Measurements from ENCODE around the gene SUPT3H. TPM values are rescaled to one million over a fixed set of nuclear protein-coding genes. Genes with fewer than 3 reads are reported as not detected.
A peak's percentile ranks its signal among the peaks of the same experiment; 100 is the strongest.

SUPT3H gene
- polyA plus RNA-seq, 3 donors, result 2.4 to 3.5 (median 2.5) TPM

GRCh38 chr6:45423111-45423823 lies 45.5 kb upstream of the SUPT3H start:
- Mint-ChIP-seq H3K4me1 (peaks cover 49% of the 10 kb centered on the region), H3K27ac (peak overlapping the region; percentile 79 to 98 (median 91)), H3K27me3 (ENCODE audit: low read depth in 3 of 3) (peaks cover 9 to 20% (median 17%) of the 10 kb centered on the region in 3 donors), H3K9me3 (peaks cover 0 to 2% (median 0%) of the 10 kb centered on the region in 7 donors), H3K36me3 (no peaks in the 10 kb centered on the region), H3K4me3 (peak overlapping the region; percentile 99 to 100)
- intact Hi-C loops (cut with micrococcal nuclease), result loop anchor here (2.0 to 10.0 kb wide), 7 partner anchors 14 to 768 kb away; partner anchors contain the start of gene SUPT3H (in 1 of the 2)
- H3K9me3 ChIP-seq (replicated peaks in 1 of 2; ENCODE audit: control insufficient read depth in 1 of 2, insufficient read depth in 1 of 2, low read length in 2 of 2), result no peaks in the 10 kb centered on the region
- peaks cover 0 to 12% of the 10 kb centered on the region in 2 donors for H3K27me3 ChIP-seq (ENCODE audit: control insufficient read depth in 2 of 2, insufficient read depth in 2 of 2, low read length in 2 of 2)
- no peaks in the 10 kb centered on the region for H4K20me1 ChIP-seq (ENCODE audit: insufficient read depth, low read length)
- H3K79me2 ChIP-seq (ENCODE audit: insufficient read depth, low read length), result peaks cover 88% of the 10 kb centered on the region
- H3K9ac ChIP-seq (ENCODE audit: insufficient read depth, low read length, poor library complexity, severe bottlenecking), result peak overlapping the region; percentile 85
- H2AFZ ChIP-seq (ENCODE audit: insufficient read depth, low read depth, low read length, poor library complexity, severe bottlenecking), result peak overlapping the region; percentile 95
- peak overlapping the region; percentile 94 for H3K4me2 ChIP-seq (replicated peaks; ENCODE audit: extremely low read depth, low read length, poor library complexity, severe bottlenecking)
- peak in 1 of 3 donors; percentile 30 for DNase-seq
- WGBS (ENCODE audit: insufficient coverage), result under 1% methylated on average over 58 of the region's 62 CpGs
- peaks cover 33 to 56% of the 10 kb centered on the region in 2 donors for H3K4me1 ChIP-seq (ENCODE audit: control insufficient read depth in 1 of 2, insufficient read depth in 2 of 2, low read length in 2 of 2)
- H3K27ac ChIP-seq (ENCODE audit: low read depth in 1 of 2, low read length in 2 of 2), result peak overlapping the region; percentile 80 to 88
- no peak for TF ChIP-seq CTCF (IDR thresholded peaks at IDR 0.05)
- no peaks in the 10 kb centered on the region for H3K36me3 ChIP-seq (replicated peaks in 1 of 2; ENCODE audit: control insufficient read depth in 1 of 2, insufficient read depth in 2 of 2, low read length in 2 of 2)
- H3K4me3 ChIP-seq (replicated peaks in 1 of 3; ENCODE audit: low read depth in 2 of 3, low read length in 3 of 3), result peak overlapping the region; percentile 83 to 98 (median 97)

- peaks cover 43% of the 10 kb centered on the region for H3K4me1 Mint-ChIP-seq
- peaks cover 9 to 20% (median 17%) of the 10 kb centered on the region in 3 donors for H3K27me3 Mint-ChIP-seq (ENCODE audit: low read depth in 3 of 3)
- intact Hi-C loops (cut with micrococcal nuclease), result loop anchor here (2.0 to 10.0 kb wide), 7 partner anchors 14 to 768 kb away; partner anchors contain the start of gene SUPT3H (in 1 of the 2)
- Histone ChIP-seq H4K20me1 (ENCODE audit: insufficient read depth, low read length) (no peaks in the 10 kb centered on the region), H3K4me3 (replicated peaks in 1 of 3; ENCODE audit: low read depth in 2 of 3, low read length in 3 of 3) (peak overlapping the region; percentile 83 to 98 (median 97)), H3K36me3 (replicated peaks in 1 of 2; ENCODE audit: control insufficient read depth in 1 of 2, insufficient read depth in 2 of 2, low read length in 2 of 2) (no peaks in the 10 kb centered on the region), H3K4me1 (ENCODE audit: control insufficient read depth in 1 of 2, insufficient read depth in 2 of 2, low read length in 2 of 2) (peaks cover 29 to 49% of the 10 kb centered on the region in 2 donors), H3K9ac (ENCODE audit: insufficient read depth, low read length, poor library complexity, severe bottlenecking) (peak overlapping the region; percentile 85), H3K9me3 (replicated peaks in 1 of 2; ENCODE audit: control insufficient read depth in 1 of 2, insufficient read depth in 1 of 2, low read length in 2 of 2) (no peaks in the 10 kb centered on the region), H3K79me2 (ENCODE audit: insufficient read depth, low read length) (peaks cover 83% of the 10 kb centered on the region), H2AFZ (ENCODE audit: insufficient read depth, low read depth, low read length, poor library complexity, severe bottlenecking) (peak overlapping the region; percentile 95), H3K4me2 (replicated peaks; ENCODE audit: extremely low read depth, low read length, poor library complexity, severe bottlenecking) (peak overlapping the region; percentile 94), H3K27me3 (ENCODE audit: control insufficient read depth in 2 of 2, insufficient read depth in 2 of 2, low read length in 2 of 2) (peaks cover 0 to 12% of the 10 kb centered on the region in 2 donors), H3K27ac (ENCODE audit: low read depth in 1 of 2, low read length in 2 of 2) (peak overlapping the region; percentile 80 to 88)
- H3K9me3 Mint-ChIP-seq, result peaks cover 0 to 2% (median 0%) of the 10 kb centered on the region in 7 donors
- peak overlapping the region; percentile 99 to 100 for H3K4me3 Mint-ChIP-seq
- peak in 1 of 3 donors; percentile 53 for DNase-seq
- 0% methylated on average over 53 of the region's 55 CpGs for WGBS (ENCODE audit: insufficient coverage)
- no peaks in the 10 kb centered on the region for H3K36me3 Mint-ChIP-seq
- no peak for TF ChIP-seq CTCF (IDR thresholded peaks at IDR 0.05)
- H3K27ac Mint-ChIP-seq, result peak overlapping the region; percentile 65 to 98 (median 91)
Measured at GRCh38 chr6:45422503-45423110, 44.9 kb upstream of the SUPT3H start.
